Neural cell (in vitro differentiated cells): ENCODE data around the gene TMC7.
"Not testable (repeated sequence)": the region's sequence is repeated elsewhere in the genome, so short reads cannot be mapped to it uniquely, and the experiment has no call there.

Source experiments
- EP300 ChIP-seq: fragments of 450-650 bp; conservative IDR thresholded peaks from 2 replicates; pipeline ENCODE4 v1.6.1; 2014; ENCODE audit warnings: antibody characterized with exemption, mild to moderate bottlenecking, moderate library complexity; ENCODE audit not compliant: poor library complexity, severe bottlenecking
- EZH2 ChIP-seq: fragments of 200-600, 300-800 bp; shearing (Covaris generic), sonication (generic); IDR thresholded peaks from 2 replicates; pipeline ENCODE4 v1.6.1; 2014; ENCODE audit warnings: antibody characterized with exemption, low read length, borderline replicate concordance, mild to moderate bottlenecking; ENCODE audit not compliant: insufficient read depth, poor library complexity, severe bottlenecking
- MXI1 ChIP-seq: fragments of 450-650 bp; conservative IDR thresholded peaks from 2 replicates; pipeline ENCODE4 v1.6.1; 2014; ENCODE audit warnings: antibody characterized with exemption, mild to moderate bottlenecking; ENCODE audit not compliant: poor library complexity, severe bottlenecking
- POLR2AphosphoS5 ChIP-seq: IDR thresholded peaks from 2 replicates; pipeline ENCODE4 v1.6.1; 2012
- RAD21 ChIP-seq: fragments of 450-650 bp; conservative IDR thresholded peaks from 2 replicates; pipeline ENCODE4 v1.6.1; 2014; ENCODE audit warnings: antibody characterized with exemption, mild to moderate bottlenecking, moderate library complexity
- SMC3 ChIP-seq: fragments of 450-650 bp; conservative IDR thresholded peaks from 2 replicates; pipeline ENCODE4 v1.6.1; 2014; ENCODE audit warnings: antibody characterized with exemption, mild to moderate bottlenecking, moderate library complexity; ENCODE audit not compliant: poor library complexity
- TAF1 ChIP-seq: IDR thresholded peaks from 2 replicates; pipeline ENCODE4 v1.6.1; 2012; ENCODE audit warnings: low read depth
- TF ChIP-seq, protein P1 (sequence below): fragments of 450-650 bp; IDR thresholded peaks from 2 replicates; pipeline ENCODE4 v1.5.1; 2014; ENCODE audit warnings: antibody characterized with exemption, mild to moderate bottlenecking, moderate library complexity; ENCODE audit not compliant: poor library complexity, severe bottlenecking

DNA sequence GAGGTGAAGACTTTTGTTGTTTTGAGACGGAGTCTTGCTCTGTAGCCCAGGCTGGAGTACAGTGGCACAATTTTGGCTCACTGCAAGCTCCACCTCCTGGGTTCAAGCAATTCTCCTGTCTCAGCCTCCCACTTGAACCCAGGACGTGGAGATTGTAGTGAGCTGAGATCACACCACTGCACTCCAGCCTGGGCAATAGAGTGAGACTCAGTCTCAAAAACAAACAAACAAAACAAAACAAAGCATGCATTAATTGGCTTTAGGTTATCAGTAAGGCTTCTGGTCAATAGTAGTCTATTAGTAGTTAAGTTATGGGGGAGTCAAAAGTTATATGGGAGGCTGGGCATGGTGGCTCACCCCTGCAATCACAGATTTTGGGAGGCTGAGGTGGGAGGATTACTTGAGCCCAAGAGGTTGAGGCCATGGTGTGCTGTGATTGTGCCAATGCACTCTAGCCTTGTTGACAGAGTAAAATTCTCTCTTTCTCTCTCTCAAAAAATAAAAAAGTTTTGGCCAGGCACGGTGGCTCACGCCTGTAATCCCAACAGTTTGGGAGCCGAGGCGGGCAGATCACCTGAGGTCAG, 27.0 kb upstream of the TMC7 start:
- TF ChIP-seq, protein P1, sequence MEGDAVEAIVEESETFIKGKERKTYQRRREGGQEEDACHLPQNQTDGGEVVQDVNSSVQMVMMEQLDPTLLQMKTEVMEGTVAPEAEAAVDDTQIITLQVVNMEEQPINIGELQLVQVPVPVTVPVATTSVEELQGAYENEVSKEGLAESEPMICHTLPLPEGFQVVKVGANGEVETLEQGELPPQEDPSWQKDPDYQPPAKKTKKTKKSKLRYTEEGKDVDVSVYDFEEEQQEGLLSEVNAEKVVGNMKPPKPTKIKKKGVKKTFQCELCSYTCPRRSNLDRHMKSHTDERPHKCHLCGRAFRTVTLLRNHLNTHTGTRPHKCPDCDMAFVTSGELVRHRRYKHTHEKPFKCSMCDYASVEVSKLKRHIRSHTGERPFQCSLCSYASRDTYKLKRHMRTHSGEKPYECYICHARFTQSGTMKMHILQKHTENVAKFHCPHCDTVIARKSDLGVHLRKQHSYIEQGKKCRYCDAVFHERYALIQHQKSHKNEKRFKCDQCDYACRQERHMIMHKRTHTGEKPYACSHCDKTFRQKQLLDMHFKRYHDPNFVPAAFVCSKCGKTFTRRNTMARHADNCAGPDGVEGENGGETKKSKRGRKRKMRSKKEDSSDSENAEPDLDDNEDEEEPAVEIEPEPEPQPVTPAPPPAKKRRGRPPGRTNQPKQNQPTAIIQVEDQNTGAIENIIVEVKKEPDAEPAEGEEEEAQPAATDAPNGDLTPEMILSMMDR, result not testable (repeated sequence)
- TF ChIP-seq EZH2, EP300, SMC3, POLR2AphosphoS5, TAF1, MXI1, RAD21: not testable (repeated sequence)
